Measurements from ENCODE around the gene PRKCE. TPM values are rescaled to one million over a fixed set of nuclear protein-coding genes. Genes with fewer than 3 reads are reported as not detected.

Gene PRKCE
- total RNA-seq, 1 experiment from 2014 or later, result 2.4 TPM

GRCh38 chr2:46208766-46209165, 557.3 kb downstream of the PRKCE start:
- Histone ChIP-seq H3K4me3 (ENCODE audit: low read depth, low read length, poor library complexity, severe bottlenecking) (no peak overlapping the region), H3K36me3 (ENCODE audit: insufficient read depth, low read length, poor library complexity, severe bottlenecking) (no peaks in the 10 kb centered on the region), H3K27me3 (replicated peaks; ENCODE audit: insufficient read depth, low read depth, low read length, poor library complexity) (no peaks in the 10 kb centered on the region), H3K9me3 (ENCODE audit: low read depth, low read length, poor library complexity, severe bottlenecking) (peaks cover 7% of the 10 kb centered on the region), H3K27ac (ENCODE audit: low read depth, low read length, poor library complexity, severe bottlenecking) (no peak overlapping the region), H3K4me1 (ENCODE audit: insufficient read depth, low read length, poor library complexity, severe bottlenecking) (peaks cover 7% of the 10 kb centered on the region)
- no peak for DNase-seq (ENCODE audit: low spot score)
- ChIA-PET CTCF (no interaction called here), POLR2A (ENCODE audit: low non-redundant PET) (no interaction called here)
- intact Hi-C loops (cut with micrococcal nuclease; ENCODE audit: unreplicated experiment), result no loop called here
- TF ChIP-seq EZH2 (IDR thresholded peaks at IDR 0.05; ENCODE audit: borderline replicate concordance, low read depth, low read length, poor library complexity, severe bottlenecking) (no peak), CTCF (conservative IDR thresholded peaks at IDR 0.05; ENCODE audit: low read depth, low read length) (no peak)
- no TSS peak for BruUV-seq (replicated peaks)

DNA sequence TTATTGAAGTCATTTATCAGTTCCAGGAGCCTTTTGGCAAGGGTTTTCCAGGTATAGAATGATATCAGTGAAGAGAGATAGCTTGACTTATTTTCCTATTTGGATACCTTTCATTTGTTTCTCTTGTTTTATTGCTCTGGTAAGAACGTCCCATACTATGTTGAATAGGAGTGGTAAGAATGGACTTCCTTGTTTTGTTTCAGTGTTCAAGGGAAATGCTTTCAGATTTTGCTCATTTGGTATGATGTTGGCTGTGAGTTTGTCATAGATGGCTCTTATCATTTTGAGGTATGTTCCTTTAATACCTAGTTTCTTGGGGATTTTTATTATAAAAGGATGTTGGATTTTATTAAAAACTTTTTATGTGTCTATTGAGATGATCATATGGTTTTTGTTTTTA, 558.6 kb downstream of the PRKCE start:
- Histone ChIP-seq H3K27ac (ENCODE audit: low read depth, low read length, poor library complexity, severe bottlenecking) (no peak overlapping the region), H3K27me3 (replicated peaks; ENCODE audit: insufficient read depth, low read depth, low read length, poor library complexity) (no peaks in the 10 kb centered on the region), H3K36me3 (ENCODE audit: insufficient read depth, low read length, poor library complexity, severe bottlenecking) (no peaks in the 10 kb centered on the region), H3K9me3 (ENCODE audit: low read depth, low read length, poor library complexity, severe bottlenecking) (peaks cover 7% of the 10 kb centered on the region), H3K4me3 (ENCODE audit: low read depth, low read length, poor library complexity, severe bottlenecking) (no peak overlapping the region), H3K4me1 (ENCODE audit: insufficient read depth, low read length, poor library complexity, severe bottlenecking) (peaks cover 7% of the 10 kb centered on the region)
- intact Hi-C loops (cut with micrococcal nuclease; ENCODE audit: unreplicated experiment), result no loop called here
- POLR2A ChIA-PET (ENCODE audit: low non-redundant PET), result no interaction called here
- no TSS peak for BruUV-seq (replicated peaks)
- TF ChIP-seq EZH2 (IDR thresholded peaks at IDR 0.05; ENCODE audit: borderline replicate concordance, low read depth, low read length, poor library complexity, severe bottlenecking), result no peak
- no peak for TF ChIP-seq CTCF (conservative IDR thresholded peaks at IDR 0.05; ENCODE audit: low read depth, low read length)
- DNase-seq (ENCODE audit: low spot score), result no peak
- CTCF ChIA-PET, result no interaction called here

DNA sequence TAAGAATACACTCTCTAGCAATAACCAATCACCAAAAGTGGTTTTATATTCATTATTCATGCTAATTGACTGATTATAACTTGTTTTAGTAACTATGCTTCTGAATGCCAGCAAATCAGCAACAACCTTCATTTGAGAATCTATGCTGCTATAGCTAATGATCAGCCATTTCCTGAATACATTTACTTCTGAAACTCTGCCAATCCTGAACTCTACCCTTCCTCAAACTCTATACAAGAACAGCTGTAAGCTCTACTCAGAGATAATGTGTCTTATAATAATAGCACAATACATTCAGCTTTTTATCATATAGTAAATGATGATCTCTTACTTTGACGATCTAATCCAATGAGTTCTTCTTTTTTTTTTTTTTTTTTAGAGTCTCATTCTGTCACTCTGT, 560.0 kb downstream of the PRKCE start:
- H3K4me3 ChIP-seq (ENCODE audit: low read depth, low read length, poor library complexity, severe bottlenecking), result no peak overlapping the region
- peaks cover 7% of the 10 kb centered on the region for H3K9me3 ChIP-seq (ENCODE audit: low read depth, low read length, poor library complexity, severe bottlenecking)
- no peak for TF ChIP-seq EZH2 (IDR thresholded peaks at IDR 0.05; ENCODE audit: borderline replicate concordance, low read depth, low read length, poor library complexity, severe bottlenecking)
- no peaks in the 10 kb centered on the region for H3K27me3 ChIP-seq (replicated peaks; ENCODE audit: insufficient read depth, low read depth, low read length, poor library complexity)
- peaks cover 7% of the 10 kb centered on the region for H3K4me1 ChIP-seq (ENCODE audit: insufficient read depth, low read length, poor library complexity, severe bottlenecking)
- H3K27ac ChIP-seq (ENCODE audit: low read depth, low read length, poor library complexity, severe bottlenecking), result no peak overlapping the region
- intact Hi-C loops (cut with micrococcal nuclease; ENCODE audit: unreplicated experiment), result no loop called here
- ChIA-PET POLR2A (ENCODE audit: low non-redundant PET) (no interaction called here), CTCF (interaction anchor here (0.7 kb wide), 1 partner anchor 218 kb away, joined by 4 read pairs; no protein-coding TSS in a partner anchor)
- BruUV-seq (replicated peaks), result no TSS peak
- DNase-seq (ENCODE audit: low spot score), result peak; percentile 30
- no peaks in the 10 kb centered on the region for H3K36me3 ChIP-seq (ENCODE audit: insufficient read depth, low read length, poor library complexity, severe bottlenecking)

DNA sequence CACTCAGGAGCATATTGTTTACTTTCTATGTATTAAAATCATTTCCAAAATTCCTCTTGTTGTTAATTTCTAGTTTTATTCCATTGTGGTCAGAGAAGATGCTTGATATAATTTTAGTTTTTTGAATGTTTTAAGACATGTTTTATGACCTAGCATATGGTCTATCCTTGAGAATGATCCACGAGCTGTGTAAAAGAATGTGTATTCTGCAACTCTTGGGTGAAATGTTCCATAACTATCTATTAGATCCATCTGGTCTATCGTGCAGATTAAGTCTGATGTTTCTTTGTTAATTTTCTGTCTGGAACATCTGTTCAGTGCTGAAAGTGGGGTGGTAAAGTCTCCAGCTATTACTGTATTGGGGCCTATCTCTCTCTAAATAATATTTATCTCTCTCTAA, 562.4 kb downstream of the PRKCE start:
- POLR2A ChIA-PET (ENCODE audit: low non-redundant PET), result no interaction called here
- H3K4me1 ChIP-seq (ENCODE audit: insufficient read depth, low read length, poor library complexity, severe bottlenecking), result peaks cover 7% of the 10 kb centered on the region
- TF ChIP-seq CTCF (conservative IDR thresholded peaks at IDR 0.05; ENCODE audit: low read depth, low read length) (no peak), EZH2 (IDR thresholded peaks at IDR 0.05; ENCODE audit: borderline replicate concordance, low read depth, low read length, poor library complexity, severe bottlenecking) (no peak)
- no peak overlapping the region for H3K27ac ChIP-seq (ENCODE audit: low read depth, low read length, poor library complexity, severe bottlenecking)
- CTCF ChIA-PET, result no interaction called here
- no TSS peak for BruUV-seq (replicated peaks)
- no peaks in the 10 kb centered on the region for H3K36me3 ChIP-seq (ENCODE audit: insufficient read depth, low read length, poor library complexity, severe bottlenecking)
- H3K4me3 ChIP-seq (ENCODE audit: low read depth, low read length, poor library complexity, severe bottlenecking), result no peak overlapping the region
- H3K9me3 ChIP-seq (ENCODE audit: low read depth, low read length, poor library complexity, severe bottlenecking), result peaks cover 4% of the 10 kb centered on the region
- intact Hi-C loops (cut with micrococcal nuclease; ENCODE audit: unreplicated experiment), result no loop called here
- no peaks in the 10 kb centered on the region for H3K27me3 ChIP-seq (replicated peaks; ENCODE audit: insufficient read depth, low read depth, low read length, poor library complexity)
- DNase-seq (ENCODE audit: low spot score), result no peak
